HG03097 (cell line): ENCODE measurements around the gene KBTBD3.
"Not testable (repeated sequence)": the region's sequence is repeated elsewhere in the genome, so short reads cannot be mapped to it uniquely, and the experiment has no call there.

Experiments
- ATAC-seq: cut with Tn5 transposase; IDR thresholded peaks from one replicate; pipeline ENCODE4 v1.9.1; 2021; ENCODE audit not compliant: unreplicated experiment, low FRiP score

Gene KBTBD3

DNA sequence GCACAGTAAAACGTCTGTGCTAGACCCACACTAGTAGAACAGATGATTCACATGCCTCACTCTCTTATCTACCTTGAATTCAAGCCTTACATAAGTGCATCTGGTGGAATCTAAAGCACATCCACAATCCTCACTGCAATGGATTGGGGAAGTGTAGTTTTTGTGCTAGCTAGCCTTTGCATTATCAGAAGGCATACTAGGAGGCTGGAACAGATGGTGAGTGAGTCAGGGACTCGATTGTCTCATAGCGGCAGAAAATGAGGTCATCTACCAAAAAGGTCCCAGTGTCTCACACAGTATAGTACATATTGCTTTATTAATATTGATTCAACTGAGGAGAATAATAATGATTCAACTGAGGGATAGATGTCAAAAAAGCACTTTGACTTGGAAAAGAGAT, 64.4 kb downstream of the KBTBD3 start:
- no peak for ATAC-seq

DNA sequence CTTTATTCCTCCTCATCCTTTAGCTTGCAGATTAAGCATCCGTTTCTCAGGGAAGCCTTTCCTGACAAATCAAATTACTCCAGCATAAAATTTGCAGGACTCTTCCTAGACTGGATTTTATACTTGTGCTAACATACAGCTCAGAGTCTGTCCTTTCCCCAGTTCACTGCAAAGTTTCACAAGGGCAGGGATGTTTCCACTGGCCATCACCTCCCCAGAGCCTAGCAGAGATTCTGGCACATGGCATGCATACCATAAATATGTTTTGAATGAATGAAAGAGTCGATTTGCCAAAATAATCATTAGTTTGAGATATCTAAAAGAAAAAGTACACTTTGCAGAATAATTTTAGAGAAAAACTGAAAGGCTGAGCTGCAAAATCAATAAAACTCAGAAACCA, 65.7 kb downstream of the KBTBD3 start:
- ATAC-seq, result no peak

DNA sequence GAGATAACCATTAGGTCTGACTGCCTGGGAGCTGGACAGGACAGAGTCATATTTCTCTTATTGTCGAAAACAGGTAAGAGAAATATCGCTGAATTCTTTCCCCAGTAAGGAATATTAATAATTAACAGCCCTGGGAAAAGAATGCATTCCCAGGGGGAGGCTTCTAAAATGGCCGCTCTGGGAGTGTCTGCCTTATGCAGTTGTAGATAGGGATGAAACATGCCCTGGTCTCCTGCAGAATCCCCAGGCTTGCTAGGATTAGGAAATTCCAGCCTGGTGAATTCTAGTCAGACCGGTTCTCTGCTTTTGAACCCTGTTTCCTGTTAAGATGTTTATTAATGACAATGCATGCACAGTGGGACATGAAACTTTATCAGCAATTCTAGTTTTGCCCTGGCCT, 74.1 kb downstream of the KBTBD3 start:
- ATAC-seq, result not testable (repeated sequence)

DNA sequence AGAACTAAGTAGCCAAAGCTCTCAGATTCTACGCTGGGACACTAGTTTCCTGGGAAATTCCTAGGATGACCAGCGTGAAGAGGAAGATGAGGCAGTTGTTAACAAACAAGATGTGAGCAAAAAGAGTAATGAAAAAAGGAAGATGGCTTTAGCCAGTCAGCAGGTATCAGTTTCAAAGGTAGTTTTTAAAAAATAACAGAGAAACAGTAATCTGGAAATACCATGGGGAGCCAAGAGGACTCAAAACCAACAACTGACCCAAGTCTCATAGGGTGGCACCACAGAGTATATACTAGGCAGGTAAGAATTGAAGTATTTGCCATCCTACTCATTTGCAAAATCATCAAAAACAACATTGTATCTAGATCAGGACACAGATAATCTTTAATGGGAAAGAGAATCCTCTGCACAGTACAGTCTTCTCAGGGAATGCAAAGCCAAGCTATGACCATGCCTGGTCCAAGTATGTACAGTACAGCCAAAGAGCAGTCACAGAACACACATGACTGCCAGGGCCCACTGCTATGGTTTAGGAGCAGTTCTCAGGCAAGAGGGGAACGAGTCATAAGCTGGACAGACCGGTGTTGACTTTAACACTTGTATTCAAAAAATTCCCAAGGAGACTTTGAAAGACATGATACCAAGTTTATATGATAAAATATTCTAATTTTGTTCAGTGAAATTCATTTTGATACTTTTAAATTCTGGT, 75.7 kb downstream of the KBTBD3 start:
- ATAC-seq, result no peak
